ENCODE data around the gene FYCO1. TPM values are rescaled to one million over a fixed set of nuclear protein-coding genes. Genes with fewer than 3 reads are reported as not detected.

FYCO1 gene
- polyA plus RNA-seq, 2 of the 4 experiments (the other 2 are of a cell fraction) = 3.7 to 4.4 TPM

GRCh38 chr3:46024131-46024530 is 28.5 kb upstream of the FYCO1 start:
- ChIA-PET POLR2A (no interaction called here), CTCF (interaction anchor here (0.6 to 1.3 kb wide), 2 partner anchors 15 to 120 kb away, joined by 3 read pairs; no protein-coding TSS in a partner anchor)
- WGBS (ENCODE audit: missing lambda C conversion rate) = 18% methylated on average over 3 of the region's 3 CpGs
- DNase-seq (ENCODE audit: low read depth in 1 of 2, low spot score in 1 of 2) (no peak), FAIRE-seq (no peak), ATAC-seq (no peak)
- H3K4me2 ChIP-seq = no peak overlapping the region
- TF ChIP-seq HEYL (CRISPR knock-in tag; IDR thresholded peaks at IDR 0.05) (no peak), POLR2A (IDR thresholded peaks at IDR 0.05; ENCODE audit: low read length) (no peak), JUN (IDR thresholded peaks at IDR 0.05) (no peak), REST (IDR thresholded peaks at IDR 0.05) (no peak), E2F6 (IDR thresholded peaks at IDR 0.05; ENCODE audit: borderline replicate concordance, low read depth) (no peak), CTCF (IDR thresholded peaks at IDR 0.05) (no peak), ZSCAN20 (CRISPR knock-in tag; IDR thresholded peaks at IDR 0.05) (no peak), ELK1 (IDR thresholded peaks at IDR 0.05; ENCODE audit: low read depth, low read length) (no peak), FOSL2 (IDR thresholded peaks at IDR 0.05) (no peak), FOSL2 (CRISPR knock-in tag; IDR thresholded peaks at IDR 0.05) (no peak), HES2 (IDR thresholded peaks at IDR 0.05) (no peak), JUNB (IDR thresholded peaks at IDR 0.05) (no peak), NR3C1 (IDR thresholded peaks at IDR 0.05) (no peak), ZC3H11A (IDR thresholded peaks at IDR 0.05) (no peak), MAFK (IDR thresholded peaks at IDR 0.05; ENCODE audit: partially characterized antibody) (no peak), NPAS2 (CRISPR knock-in tag; IDR thresholded peaks at IDR 0.05; ENCODE audit: borderline replicate concordance) (no peak), HOXB5 (CRISPR knock-in tag; IDR thresholded peaks at IDR 0.05) (no peak)
- no peak overlapping the region for H3K27ac ChIP-seq
- H3K4me1 ChIP-seq = no peaks in the 10 kb centered on the region
- no peaks in the 10 kb centered on the region; the same call in 2 of the 3 replicates for H3K9me3 ChIP-seq
- H3K4me3 ChIP-seq = no peak overlapping the region

- CTCF ChIA-PET = interaction anchor here (1.3 kb wide), 1 partner anchor 14 kb away, joined by 3 read pairs; no protein-coding TSS in a partner anchor
- POLR2A ChIA-PET = no interaction called here
- TF ChIP-seq MAZ (IDR thresholded peaks at IDR 0.05; ENCODE audit: borderline replicate concordance, low read depth, low read length) (no peak), RARB (CRISPR knock-in tag; IDR thresholded peaks at IDR 0.05) (no peak), CHD2 (IDR thresholded peaks at IDR 0.05; ENCODE audit: low read length, partially characterized antibody) (no peak), FOSB (CRISPR knock-in tag; IDR thresholded peaks at IDR 0.05) (no peak), POLR2AphosphoS2 (conservative IDR thresholded peaks at IDR 0.05; ENCODE audit: low read length) (no peak), FOXS1 (CRISPR knock-in tag; IDR thresholded peaks at IDR 0.05) (no peak), NFE2L2 (conservative IDR thresholded peaks at IDR 0.05; ENCODE audit: low read length) (no peak)
- no peak for ATAC-seq
- Histone ChIP-seq H3K4me3 (no peak overlapping the region), H3K4me2 (no peak overlapping the region), H3K4me1 (no peaks in the 10 kb centered on the region), H3K9me3 (no peaks in the 10 kb centered on the region; the same call in 2 of the 3 replicates), H3K27ac (no peak overlapping the region)
- FAIRE-seq = no peak
- no peak for DNase-seq (ENCODE audit: low read depth in 1 of 2, low spot score in 1 of 2)
- whole genome bisulfite sequencing (ENCODE audit: missing lambda C conversion rate) = 71% methylated on average over 34 of the region's 34 CpGs
Observed at GRCh38 chr3:46022909-46023785, 27.5 kb upstream of the FYCO1 start.

Measured in A549 (cell line).